HG03135 (cell line): Measurements from ENCODE around the gene NCOR2.

ENCODE experiments used
- ATAC-seq: cut with Tn5 transposase; IDR thresholded peaks from one replicate; pipeline ENCODE4 v1.9.1; 2021; ENCODE audit warnings: mild to moderate bottlenecking, moderate library complexity; ENCODE audit not compliant: unreplicated experiment

NCOR2 gene

GRCh38 chr12:124566997-124567672, at the start of gene NCOR2:
TSS of gene NCOR2 (minus strand) at chr12:124567612. CDS start at chr12:124495251, 72,361 bp downstream.
- peak; percentile 23 for ATAC-seq

- ATAC-seq = no peak
These were observed 49.2 kb upstream of the NCOR2 start for GRCh38 chr12:124616394-124617221.

- no peak for ATAC-seq
These were observed 47.3 kb upstream of the NCOR2 start for GRCh38 chr12:124614512-124615292.

GRCh38 chr12:124613151-124613585, 45.8 kb upstream of the NCOR2 start:
- ATAC-seq = no peak

- no peak for ATAC-seq
These were observed 44.9 kb upstream of the NCOR2 start for GRCh38 chr12:124612410-124612680.

GRCh38 chr12:124611559-124612409, 44.4 kb upstream of the NCOR2 start:
- no peak for ATAC-seq

GRCh38 chr12:124610629-124611558, 43.5 kb upstream of the NCOR2 start:
- no peak for ATAC-seq

- ATAC-seq = no peak
These were observed 42.7 kb upstream of the NCOR2 start for GRCh38 chr12:124610021-124610612.

- peak; percentile 79 for ATAC-seq
These were observed 41.9 kb upstream of the NCOR2 start for GRCh38 chr12:124609041-124609989.

- ATAC-seq = no peak
These were observed 41.0 kb upstream of the NCOR2 start for GRCh38 chr12:124608450-124608870.

GRCh38 chr12:124607681-124608425, 40.4 kb upstream of the NCOR2 start:
- no peak for ATAC-seq

GRCh38 chr12:124605883-124606774, 38.7 kb upstream of the NCOR2 start:
- no peak for ATAC-seq

GRCh38 chr12:124605150-124605882, 37.9 kb upstream of the NCOR2 start:
- ATAC-seq = no peak

GRCh38 chr12:124604264-124604680, 36.9 kb upstream of the NCOR2 start:
- no peak for ATAC-seq

- no peak for ATAC-seq
These were observed 36.4 kb upstream of the NCOR2 start for GRCh38 chr12:124603831-124604251.

GRCh38 chr12:124603100-124603541, 35.7 kb upstream of the NCOR2 start:
- ATAC-seq = no peak
